HepG2 (cell line): Measurements from ENCODE around the gene WHAMM. TPM values are rescaled to one million over a fixed set of nuclear protein-coding genes. Genes with fewer than 3 reads are reported as not detected.

Experiments
- ATAC-seq: fragments of 200-7000 bp; cut with Tn5 transposase; 3 replicates; pipeline ENCODE4 v1.9.1; 2020; ENCODE audit warnings: mild to moderate bottlenecking, moderate library complexity
- BruUV-seq: library from RNA; stranded (reverse); fragments of 400-500 nt; replicated peaks from 2 replicates; lab custom pipeline; 2021; lab: Mats Ljungman, UMichigan
- CTCF ChIA-PET: fragments of 300-600 bp; formaldehyde crosslinking; extraction: SDS; loops from one replicate; lab custom pipeline; 2021; ENCODE audit warnings: low total read pairs, inconsistent platforms, low intra/inter-chr PET ratio; lab: Yijun Ruan, JAX
- POLR2A ChIA-PET: fragments of 350-600 bp; sonication (Branson Sonifier 250); formaldehyde crosslinking; loops from one replicate; lab custom pipeline; 2020; ENCODE audit warnings: antibody characterized with exemption, inconsistent platforms; lab: Yijun Ruan, JAX
- DNase-seq: peaks from one replicate; pipeline ENCODE4 v3.0.0-alpha.2; 2015; ENCODE audit warnings: low spot score
- FAIRE-seq: peaks from 3 replicates; lab custom pipeline; 2011; peaks lifted over from hg19 to GRCh38; lab: Jason Lieb, UNC
- H2AFZ ChIP-seq: one replicate; pipeline ENCODE4 v1.6.1; 2011; ENCODE audit warnings: low read length, inconsistent platforms
- H3K27ac ChIP-seq: fragments of 300-600 bp; 3 replicates; pipeline ENCODE4 v1.8.0; 2011; ENCODE audit warnings: mixed run types, mild to moderate bottlenecking, mixed read lengths, low read length, inconsistent platforms; ENCODE audit not compliant: insufficient read depth; ENCODE audit errors: extremely low read length
- H3K27me3 ChIP-seq, 2 experiments: fragments of 200-600 bp in 1 of 2; 2 replicates in 1 of 2; 3 replicates in 1 of 2; pipeline versions ENCODE4 v1.6.0 to v1.8.0; 2011; ENCODE audit warnings: low read length in 2 of 2, mild to moderate bottlenecking in 2 of 2, moderate library complexity in 2 of 2, inconsistent platforms in 1 of 2; ENCODE audit not compliant: insufficient read depth in 2 of 2, control insufficient read depth in 1 of 2
- H3K36me3 ChIP-seq, 2 experiments: fragments of 200-600 bp in 1 of 2; replicated peaks in 1 of 2; 2 replicates in 1 of 2; 3 replicates in 1 of 2; pipeline versions ENCODE4 v1.5.1 to v1.8.0; 2011; ENCODE audit warnings: low read length in 2 of 2, inconsistent platforms in 1 of 2; ENCODE audit not compliant: insufficient read depth in 2 of 2, control insufficient read depth in 1 of 2
- H3K4me1 ChIP-seq: 2 replicates; pipeline ENCODE4 v1.5.1; 2012; ENCODE audit warnings: low read length, inconsistent platforms; ENCODE audit not compliant: insufficient read depth
- H3K4me2 ChIP-seq: 2 replicates; pipeline ENCODE4 v1.6.0; 2011; ENCODE audit warnings: low read depth, low read length, inconsistent platforms
- H3K4me3 ChIP-seq, 3 experiments: fragments of 200-600 bp in 1 of 3; sonication (generic), shearing (Covaris generic) in 1 of 3; replicated peaks in 1 of 3; 2 replicates each; pipeline ENCODE4 v1.5.1; 2011 to 2016; ENCODE audit warnings: low read length in 3 of 3, inconsistent platforms in 2 of 3, low read depth in 2 of 3, mild to moderate bottlenecking in 2 of 3, control low read depth in 1 of 3, mixed read lengths in 1 of 3; ENCODE audit not compliant: insufficient read depth in 1 of 3
- H3K79me2 ChIP-seq: one replicate; pipeline ENCODE4 v1.6.1; 2011; ENCODE audit warnings: low read length, inconsistent platforms; ENCODE audit not compliant: insufficient read depth
- H3K9ac ChIP-seq: 2 replicates; pipeline ENCODE4 v1.6.0; 2011; ENCODE audit warnings: mild to moderate bottlenecking, low read depth, low read length, inconsistent platforms; ENCODE audit not compliant: insufficient read depth
- H3K9me3 ChIP-seq: 2 replicates; pipeline ENCODE4 v1.5.1; 2012; ENCODE audit warnings: mild to moderate bottlenecking, low read length
- H4K20me1 ChIP-seq: 2 replicates; pipeline ENCODE4 v1.6.0; 2011; ENCODE audit warnings: inconsistent platforms, mild to moderate bottlenecking, low read length, moderate library complexity; ENCODE audit not compliant: insufficient read depth
- ATF1 ChIP-seq: IDR thresholded peaks from 2 replicates; pipeline ENCODE4 v1.6.1; 2016; ENCODE audit warnings: mild to moderate bottlenecking, control low read depth
- CC2D1A ChIP-seq: sonication (generic); formaldehyde crosslinking; IDR thresholded peaks from 2 replicates; pipeline ENCODE4 v1.8.1; 2023; ENCODE audit warnings: mild to moderate bottlenecking, missing genetic modification reagents
- GATA4 ChIP-seq: sonication (generic); IDR thresholded peaks from 2 replicates; pipeline ENCODE4 v1.6.1; 2016; ENCODE audit warnings: antibody characterized with exemption, low read depth, borderline replicate concordance
- GTF2F1 ChIP-seq: fragments of 150-350 bp; IDR thresholded peaks from 2 replicates; pipeline ENCODE4 v1.6.1; 2014; ENCODE audit warnings: low read length
- KDM5A ChIP-seq: fragments of 200-600 bp; sonication (generic); IDR thresholded peaks from 2 replicates; pipeline ENCODE4 v1.7.0; 2018; ENCODE audit warnings: antibody characterized with exemption, mild to moderate bottlenecking, low read length, borderline replicate concordance
- KLF11 ChIP-seq: IDR thresholded peaks from 2 replicates; pipeline ENCODE4 v1.6.1; 2016; ENCODE audit warnings: missing compliant biosample characterization
- KLF12 ChIP-seq: sonication (generic); formaldehyde crosslinking; IDR thresholded peaks from 2 replicates; pipeline ENCODE4 v1.4.0; 2020; ENCODE audit warnings: missing genetic modification reagents, borderline replicate concordance
- NCOA5 ChIP-seq: sonication (generic); formaldehyde crosslinking; IDR thresholded peaks from 2 replicates; pipeline ENCODE4 v1.4.0; 2020; ENCODE audit warnings: missing genetic modification reagents
- NCOR1 ChIP-seq: fragments of 200-600 bp; sonication (generic); IDR thresholded peaks from 2 replicates; pipeline ENCODE4 v1.7.0; 2017; ENCODE audit warnings: antibody characterized with exemption, low read length, borderline replicate concordance
- SMARCC2 ChIP-seq: fragments of 450-650 bp; IDR thresholded peaks from 2 replicates; pipeline ENCODE4 v1.6.1; 2017; ENCODE audit warnings: antibody characterized with exemption, mild to moderate bottlenecking
- SP1 ChIP-seq, 2 experiments: fragments of 450-650 bp in 1 of 2; sonication (generic) in 1 of 2; formaldehyde crosslinking in 1 of 2; IDR thresholded peaks; 2 replicates each; pipeline versions ENCODE4 v1.4.0 to v1.6.1; 2016 to 2020; ENCODE audit warnings: missing genetic modification reagents in 1 of 2
- ZNF589 ChIP-seq: sonication (generic); formaldehyde crosslinking; conservative IDR thresholded peaks from 2 replicates; pipeline ENCODE4 v1.8.0; 2022; ENCODE audit warnings: mild to moderate bottlenecking, moderate library complexity, missing genetic modification reagents
- ZNF597 ChIP-seq: sonication (generic); formaldehyde crosslinking; IDR thresholded peaks from 2 replicates; pipeline ENCODE4 v1.5.0; 2020; ENCODE audit warnings: missing genetic modification reagents
- ZNF598 ChIP-seq: sonication (generic); formaldehyde crosslinking; IDR thresholded peaks from 2 replicates; pipeline ENCODE4 v1.5.1; 2020; ENCODE audit warnings: mild to moderate bottlenecking, missing genetic modification reagents, borderline replicate concordance
- ZNF607 ChIP-seq: sonication (generic); formaldehyde crosslinking; IDR thresholded peaks from 2 replicates; pipeline ENCODE4 v1.5.1; 2020; ENCODE audit warnings: missing genetic modification reagents, mild to moderate bottlenecking, borderline replicate concordance
- WGBS: methylation state at CpG from one replicate; pipeline ENCODE4 v1.1.6; 2017; ENCODE audit warnings: low lambda C conversion rate; 5-methylcytosine and 5-hydroxymethylcytosine counted together
- in situ Hi-C: cut with HindIII; loops from 2 replicates; pipeline ENCODE4 v1.10.0; 2017; ENCODE audit warnings: low pct_unique_long_range_greater_than_20kb; ENCODE audit not compliant: extremely low pct_ligation_motif_present
- intact Hi-C: fragments of 100-400 bp; cut with micrococcal nuclease; formaldehyde crosslinking; loops from one replicate; pipeline ENCODE4 v1.10.0; 2022; ENCODE audit not compliant: unreplicated experiment
- polyA plus RNA-seq, 8 experiments: library from polyadenylated mRNA; depleted of rRNA in 3 of 8; stranded (reverse) in 7 of 8; unstranded in 1 of 8; fragments of >200 nt; fragmentation: Illumina TruSeq in 4 of 8; extraction: Trizol in 4 of 8; gene quantifications; 2 replicates each; pipeline versions ENCODE4 v1.2.1 to v1.2.3, GENCODE V29; 2011 to 2016; ENCODE audit warnings: low read depth in 4 of 8, missing spikeins in 1 of 8, mixed read lengths in 1 of 8; ENCODE audit not compliant: insufficient read depth in 1 of 8
- total RNA-seq, 5 experiments: library from RNA; depleted of rRNA; stranded (reverse); fragments of >200 nt; fragmentation: Illumina TruSeq; extraction: Trizol; gene quantifications; 2 replicates each; pipeline ENCODE4 v1.2.3, GENCODE V29; 2016; ENCODE audit warnings: low read depth in 1 of 5
- TF ChIP-seq, protein P1 (sequence below): sonication (generic); formaldehyde crosslinking; IDR thresholded peaks from 2 replicates; pipeline ENCODE4 v1.8.0; 2023; ENCODE audit warnings: mild to moderate bottlenecking, missing genetic modification reagents
- TF ChIP-seq, protein P2 (sequence below): sonication (generic); formaldehyde crosslinking; IDR thresholded peaks from 2 replicates; pipeline ENCODE4 v1.4.0; 2020; ENCODE audit warnings: mild to moderate bottlenecking, missing genetic modification reagents, borderline replicate concordance

The WHAMM gene
- total and polyA plus RNA-seq, 2 of the 13 experiments (the other 11 are each of a cell fraction or from before 2014, with no cell fraction given), result 2.9 to 3.0 TPM

DNA sequence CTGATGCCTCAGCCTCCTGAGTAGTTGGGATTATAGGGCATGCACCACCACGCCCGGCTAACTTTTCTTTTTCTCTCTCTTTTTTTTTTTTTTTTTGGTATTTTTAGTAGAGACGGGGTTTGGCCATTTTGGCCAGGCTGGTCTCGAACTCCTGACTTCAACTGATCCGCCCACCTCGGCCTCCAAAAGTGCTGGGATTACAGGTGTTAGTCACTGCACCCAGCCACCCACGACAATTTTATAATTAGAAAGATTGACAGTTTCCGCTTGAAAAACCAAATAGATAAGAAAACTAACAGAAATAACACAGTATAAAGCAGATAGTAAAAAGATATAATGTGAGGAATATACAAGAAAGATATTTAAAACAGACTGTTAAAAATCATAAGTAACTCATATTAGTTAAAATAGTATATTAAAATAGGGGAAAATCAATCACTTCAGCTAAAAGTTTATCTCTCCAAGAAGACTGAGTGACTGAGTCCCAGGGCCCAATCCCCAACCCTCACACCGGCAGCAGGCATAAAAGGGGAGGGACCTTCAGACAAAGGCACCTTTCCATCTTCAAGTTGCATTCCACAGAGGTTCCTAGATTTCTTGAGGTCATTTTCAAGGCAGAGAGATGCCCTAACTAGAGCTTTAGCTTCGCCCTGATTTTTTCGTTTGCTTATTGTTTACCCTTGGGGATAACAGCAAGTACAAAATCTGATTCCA is 1.4 kb upstream of the WHAMM start:
- H3K36me3 ChIP-seq, result no peaks in the 10 kb centered on the region; a peak in 1 of 5 replicates
- peak overlapping the region; percentile 58 to 84 (median 64) for H3K4me3 ChIP-seq
- CTCF ChIA-PET, result no interaction called here
- FAIRE-seq, result no peak
- H3K27ac ChIP-seq, result peak overlapping the region; percentile 97
- H3K9ac ChIP-seq, result peak overlapping the region; percentile 57
- TF ChIP-seq SMARCC2, result no peak
- no peak for TF ChIP-seq ZNF607 (CRISPR knock-in tag)
- no peak for TF ChIP-seq SP1 (IDR thresholded peaks at IDR 0.05)
- TF ChIP-seq SP1 (CRISPR knock-in tag; IDR thresholded peaks at IDR 0.05), result no peak
- no peak for TF ChIP-seq NCOR1
- no peak for TF ChIP-seq ZNF597
- TF ChIP-seq KLF12 (CRISPR knock-in tag), result no peak
- TF ChIP-seq CC2D1A (CRISPR knock-in tag), result no peak
- TF ChIP-seq ZNF589 (CRISPR knock-in tag), result no peak
- no peak for TF ChIP-seq GATA4
- TF ChIP-seq, protein P1, sequence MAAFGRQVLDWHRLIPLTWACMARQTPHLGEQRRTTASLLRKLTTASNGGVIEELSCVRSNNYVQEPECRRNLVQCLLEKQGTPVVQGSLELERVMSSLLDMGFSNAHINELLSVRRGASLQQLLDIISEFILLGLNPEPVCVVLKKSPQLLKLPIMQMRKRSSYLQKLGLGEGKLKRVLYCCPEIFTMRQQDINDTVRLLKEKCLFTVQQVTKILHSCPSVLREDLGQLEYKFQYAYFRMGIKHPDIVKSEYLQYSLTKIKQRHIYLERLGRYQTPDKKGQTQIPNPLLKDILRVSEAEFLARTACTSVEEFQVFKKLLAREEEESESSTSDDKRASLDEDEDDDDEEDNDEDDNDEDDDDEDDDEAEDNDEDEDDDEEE, result no peak
- TF ChIP-seq KLF11 (CRISPR knock-in tag), result no peak
- TF ChIP-seq NCOA5 (CRISPR knock-in tag), result no peak
- no peak for TF ChIP-seq ATF1 (CRISPR knock-in tag)
- TF ChIP-seq GTF2F1, result no peak
- no peak for TF ChIP-seq ZNF598 (CRISPR knock-in tag)
- no peak for TF ChIP-seq KDM5A
- TF ChIP-seq, protein P2, sequence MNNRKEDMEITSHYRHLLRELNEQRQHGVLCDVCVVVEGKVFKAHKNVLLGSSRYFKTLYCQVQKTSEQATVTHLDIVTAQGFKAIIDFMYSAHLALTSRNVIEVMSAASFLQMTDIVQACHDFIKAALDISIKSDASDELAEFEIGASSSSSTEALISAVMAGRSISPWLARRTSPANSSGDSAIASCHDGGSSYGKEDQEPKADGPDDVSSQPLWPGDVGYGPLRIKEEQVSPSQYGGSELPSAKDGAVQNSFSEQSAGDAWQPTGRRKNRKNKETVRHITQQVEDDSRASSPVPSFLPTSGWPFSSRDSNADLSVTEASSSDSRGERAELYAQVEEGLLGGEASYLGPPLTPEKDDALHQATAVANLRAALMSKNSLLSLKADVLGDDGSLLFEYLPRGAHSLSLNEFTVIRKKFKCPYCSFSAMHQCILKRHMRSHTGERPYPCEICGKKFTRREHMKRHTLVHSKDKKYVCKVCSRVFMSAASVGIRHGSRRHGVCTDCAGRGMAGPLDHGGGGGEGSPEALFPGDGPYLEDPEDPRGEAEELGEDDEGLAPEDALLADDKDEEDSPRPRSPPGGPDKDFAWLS (CRISPR knock-in tag), result no peak
- TF ChIP-seq, all 625 proteins: peak for 0
- Histone ChIP-seq H3K4me1 (peaks cover 36% of the 10 kb centered on the region), H3K79me2 (peaks cover 25% of the 10 kb centered on the region), H3K4me2 (peak overlapping the region; percentile 98), H3K9me3 (no peaks in the 10 kb centered on the region), H3K27me3 (no peaks in the 10 kb centered on the region; a peak in 2 of 5 replicates), H4K20me1 (peaks cover 3% of the 10 kb centered on the region; the same call in 1 of the 2 replicates), H2AFZ (peak overlapping the region; percentile 75)
- ATAC-seq (no peak), DNase-seq (no peak)
- in situ Hi-C loops, result no loop called here
- BruUV-seq, result no TSS peak
- POLR2A ChIA-PET, result interaction anchor here (0.9 to 1.6 kb wide), 7 partner anchors 58 to 268 kb away, joined by 3 to 12 read pairs (median 3); partner anchors contain the start of genes RAMAC and RPS17
- 59% methylated on average over 11 of the region's 11 CpGs for WGBS
- intact Hi-C loops, result loop anchor here (2.0 kb wide), 2 partner anchors 43 to 57 kb away; no protein-coding TSS in a partner anchor
